Neural cell (in vitro differentiated cells): ENCODE data around the gene OTUD4. TPM values are rescaled to one million over a fixed set of nuclear protein-coding genes. Genes with fewer than 3 reads are reported as not detected.

Experiments
- H2AFZ ChIP-seq: fragments of 200-600, 300-800 bp; sonication (generic), shearing (Covaris generic); 2 replicates; pipeline ENCODE4 v1.6.0; 2014; ENCODE audit warnings: low read depth, mild to moderate bottlenecking, antibody characterized with exemption, low read length, moderate library complexity
- H3F3A ChIP-seq: fragments of 200-600 bp; shearing (Covaris generic); 2 replicates; pipeline ENCODE4 v1.6.1; 2016; ENCODE audit warnings: mild to moderate bottlenecking, moderate library complexity, mixed read lengths, antibody characterized with exemption, low read length; ENCODE audit not compliant: insufficient read depth, poor library complexity, severe bottlenecking
- H3K27ac ChIP-seq: fragments of 200-600, 300-800 bp; sonication (generic), shearing (Covaris generic); 2 replicates; pipeline ENCODE4 v1.5.1; 2014; ENCODE audit warnings: mild to moderate bottlenecking, low read length, moderate library complexity
- H3K27me3 ChIP-seq: fragments of 300-800, 200-600 bp; sonication (generic), shearing (Covaris generic); 2 replicates; pipeline ENCODE4 v1.6.0; 2014; ENCODE audit warnings: mild to moderate bottlenecking, low read depth, low read length, moderate library complexity; ENCODE audit not compliant: insufficient read depth
- H3K36me3 ChIP-seq: fragments of 300-800, 200-600 bp; sonication (generic), shearing (Covaris generic); 2 replicates; pipeline ENCODE4 v1.5.1; 2014; ENCODE audit warnings: mild to moderate bottlenecking, antibody characterized with exemption, low read length, moderate library complexity; ENCODE audit not compliant: insufficient read depth
- H3K4me2 ChIP-seq: fragments of 300-800, 200-600 bp; sonication (generic), shearing (Covaris generic); 2 replicates; pipeline ENCODE4 v1.6.0; 2014; ENCODE audit warnings: mild to moderate bottlenecking, low read length
- H3K4me3 ChIP-seq: fragments of 300-800, 200-600 bp; sonication (generic), shearing (Covaris generic); 2 replicates; pipeline ENCODE4 v1.5.1; 2014; ENCODE audit warnings: mild to moderate bottlenecking, low read length, moderate library complexity
- H3K79me2 ChIP-seq: fragments of 200-600 bp; shearing (Covaris generic); replicated peaks from 2 replicates; pipeline ENCODE4 v1.6.0; 2014; ENCODE audit warnings: mild to moderate bottlenecking, low read length, moderate library complexity; ENCODE audit not compliant: insufficient read depth
- H3K9ac ChIP-seq: fragments of 300-800, 200-600 bp; sonication (generic), shearing (Covaris generic); 2 replicates; pipeline ENCODE4 v1.6.1; 2016; ENCODE audit warnings: mild to moderate bottlenecking, low read length, mixed read lengths
- H3K9me2 ChIP-seq: fragments of 200-600 bp; shearing (Covaris generic); 2 replicates; pipeline ENCODE4 v1.6.1; 2016; ENCODE audit warnings: mild to moderate bottlenecking, low read length, mixed read lengths; ENCODE audit not compliant: insufficient read depth
- H3K9me3 ChIP-seq: fragments of 200-600, 300-800 bp; sonication (generic), shearing (Covaris generic); 2 replicates; pipeline ENCODE4 v1.6.1; 2016; ENCODE audit warnings: mild to moderate bottlenecking, mixed run types, low read length, moderate library complexity, mixed read lengths
- H4K20me1 ChIP-seq: fragments of 200-600 bp; shearing (Covaris generic); 2 replicates; pipeline ENCODE4 v1.6.1; 2016; ENCODE audit warnings: mild to moderate bottlenecking, mixed run types; ENCODE audit not compliant: insufficient read depth
- EP300 ChIP-seq: fragments of 450-650 bp; conservative IDR thresholded peaks from 2 replicates; pipeline ENCODE4 v1.6.1; 2014; ENCODE audit warnings: antibody characterized with exemption, mild to moderate bottlenecking, moderate library complexity; ENCODE audit not compliant: poor library complexity, severe bottlenecking
- EZH2 ChIP-seq: fragments of 200-600, 300-800 bp; shearing (Covaris generic), sonication (generic); IDR thresholded peaks from 2 replicates; pipeline ENCODE4 v1.6.1; 2014; ENCODE audit warnings: antibody characterized with exemption, low read length, borderline replicate concordance, mild to moderate bottlenecking; ENCODE audit not compliant: insufficient read depth, poor library complexity, severe bottlenecking
- MXI1 ChIP-seq: fragments of 450-650 bp; conservative IDR thresholded peaks from 2 replicates; pipeline ENCODE4 v1.6.1; 2014; ENCODE audit warnings: antibody characterized with exemption, mild to moderate bottlenecking; ENCODE audit not compliant: poor library complexity, severe bottlenecking
- POLR2AphosphoS5 ChIP-seq: IDR thresholded peaks from 2 replicates; pipeline ENCODE4 v1.6.1; 2012
- RAD21 ChIP-seq: fragments of 450-650 bp; conservative IDR thresholded peaks from 2 replicates; pipeline ENCODE4 v1.6.1; 2014; ENCODE audit warnings: antibody characterized with exemption, mild to moderate bottlenecking, moderate library complexity
- SMC3 ChIP-seq: fragments of 450-650 bp; conservative IDR thresholded peaks from 2 replicates; pipeline ENCODE4 v1.6.1; 2014; ENCODE audit warnings: antibody characterized with exemption, mild to moderate bottlenecking, moderate library complexity; ENCODE audit not compliant: poor library complexity
- TAF1 ChIP-seq: IDR thresholded peaks from 2 replicates; pipeline ENCODE4 v1.6.1; 2012; ENCODE audit warnings: low read depth
- polyA plus RNA-seq: library from polyadenylated mRNA; depleted of rRNA; stranded (reverse); fragments of >200 nt; gene quantifications from 2 replicates; pipeline ENCODE4 v1.2.3, GENCODE V29; 2014
- TF ChIP-seq, protein P1 (sequence below): IDR thresholded peaks from 2 replicates; pipeline ENCODE4 v1.6.1; 2012; ENCODE audit warnings: borderline replicate concordance
- TF ChIP-seq, protein P2 (sequence below): fragments of 450-650 bp; IDR thresholded peaks from 2 replicates; pipeline ENCODE4 v1.5.1; 2014; ENCODE audit warnings: antibody characterized with exemption, mild to moderate bottlenecking, moderate library complexity; ENCODE audit not compliant: poor library complexity, severe bottlenecking

OTUD4 gene
- polyA plus RNA-seq, 1 donor from 2014 or later, result 15.1 TPM

DNA sequence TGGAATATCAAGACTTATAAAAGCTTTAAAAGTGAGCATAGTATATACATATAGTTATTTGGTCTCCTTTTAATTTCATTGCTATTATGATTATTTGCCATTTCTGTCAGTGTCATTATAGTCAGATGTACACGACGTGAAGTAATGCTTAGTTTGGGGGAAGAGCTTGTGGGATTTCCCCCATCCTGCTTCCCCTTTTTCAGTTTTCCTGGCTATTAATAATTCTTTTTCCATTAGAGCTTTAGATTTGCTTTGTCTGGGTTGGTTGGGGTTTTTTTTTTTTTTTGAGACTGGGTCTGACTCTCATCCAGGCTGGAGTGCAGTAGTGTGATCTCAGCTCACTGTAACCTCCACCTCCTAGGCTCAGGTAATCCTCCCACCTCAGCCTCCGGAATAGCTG lies 76.9 kb downstream of the OTUD4 start:
- Histone ChIP-seq H2AFZ (no peak overlapping the region), H3K27me3 (no peaks in the 10 kb centered on the region), H4K20me1 (no peaks in the 10 kb centered on the region), H3K9me2 (no peaks in the 10 kb centered on the region), H3K79me2 (peaks cover 50% of the 10 kb centered on the region), H3K9me3 (no peaks in the 10 kb centered on the region), H3K4me2 (no peak overlapping the region), H3K36me3 (peaks cover 4% of the 10 kb centered on the region), H3K27ac (no peak overlapping the region), H3K9ac (no peak overlapping the region), H3F3A (no peaks in the 10 kb centered on the region), H3K4me3 (no peak overlapping the region)
- TF ChIP-seq, protein P1, sequence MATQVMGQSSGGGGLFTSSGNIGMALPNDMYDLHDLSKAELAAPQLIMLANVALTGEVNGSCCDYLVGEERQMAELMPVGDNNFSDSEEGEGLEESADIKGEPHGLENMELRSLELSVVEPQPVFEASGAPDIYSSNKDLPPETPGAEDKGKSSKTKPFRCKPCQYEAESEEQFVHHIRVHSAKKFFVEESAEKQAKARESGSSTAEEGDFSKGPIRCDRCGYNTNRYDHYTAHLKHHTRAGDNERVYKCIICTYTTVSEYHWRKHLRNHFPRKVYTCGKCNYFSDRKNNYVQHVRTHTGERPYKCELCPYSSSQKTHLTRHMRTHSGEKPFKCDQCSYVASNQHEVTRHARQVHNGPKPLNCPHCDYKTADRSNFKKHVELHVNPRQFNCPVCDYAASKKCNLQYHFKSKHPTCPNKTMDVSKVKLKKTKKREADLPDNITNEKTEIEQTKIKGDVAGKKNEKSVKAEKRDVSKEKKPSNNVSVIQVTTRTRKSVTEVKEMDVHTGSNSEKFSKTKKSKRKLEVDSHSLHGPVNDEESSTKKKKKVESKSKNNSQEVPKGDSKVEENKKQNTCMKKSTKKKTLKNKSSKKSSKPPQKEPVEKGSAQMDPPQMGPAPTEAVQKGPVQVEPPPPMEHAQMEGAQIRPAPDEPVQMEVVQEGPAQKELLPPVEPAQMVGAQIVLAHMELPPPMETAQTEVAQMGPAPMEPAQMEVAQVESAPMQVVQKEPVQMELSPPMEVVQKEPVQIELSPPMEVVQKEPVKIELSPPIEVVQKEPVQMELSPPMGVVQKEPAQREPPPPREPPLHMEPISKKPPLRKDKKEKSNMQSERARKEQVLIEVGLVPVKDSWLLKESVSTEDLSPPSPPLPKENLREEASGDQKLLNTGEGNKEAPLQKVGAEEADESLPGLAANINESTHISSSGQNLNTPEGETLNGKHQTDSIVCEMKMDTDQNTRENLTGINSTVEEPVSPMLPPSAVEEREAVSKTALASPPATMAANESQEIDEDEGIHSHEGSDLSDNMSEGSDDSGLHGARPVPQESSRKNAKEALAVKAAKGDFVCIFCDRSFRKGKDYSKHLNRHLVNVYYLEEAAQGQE, result no peak
- TF ChIP-seq MXI1 (no peak), SMC3 (no peak), POLR2AphosphoS5 (no peak), EZH2 (no peak), TAF1 (no peak), EP300 (no peak), RAD21 (no peak)
- TF ChIP-seq, protein P2, sequence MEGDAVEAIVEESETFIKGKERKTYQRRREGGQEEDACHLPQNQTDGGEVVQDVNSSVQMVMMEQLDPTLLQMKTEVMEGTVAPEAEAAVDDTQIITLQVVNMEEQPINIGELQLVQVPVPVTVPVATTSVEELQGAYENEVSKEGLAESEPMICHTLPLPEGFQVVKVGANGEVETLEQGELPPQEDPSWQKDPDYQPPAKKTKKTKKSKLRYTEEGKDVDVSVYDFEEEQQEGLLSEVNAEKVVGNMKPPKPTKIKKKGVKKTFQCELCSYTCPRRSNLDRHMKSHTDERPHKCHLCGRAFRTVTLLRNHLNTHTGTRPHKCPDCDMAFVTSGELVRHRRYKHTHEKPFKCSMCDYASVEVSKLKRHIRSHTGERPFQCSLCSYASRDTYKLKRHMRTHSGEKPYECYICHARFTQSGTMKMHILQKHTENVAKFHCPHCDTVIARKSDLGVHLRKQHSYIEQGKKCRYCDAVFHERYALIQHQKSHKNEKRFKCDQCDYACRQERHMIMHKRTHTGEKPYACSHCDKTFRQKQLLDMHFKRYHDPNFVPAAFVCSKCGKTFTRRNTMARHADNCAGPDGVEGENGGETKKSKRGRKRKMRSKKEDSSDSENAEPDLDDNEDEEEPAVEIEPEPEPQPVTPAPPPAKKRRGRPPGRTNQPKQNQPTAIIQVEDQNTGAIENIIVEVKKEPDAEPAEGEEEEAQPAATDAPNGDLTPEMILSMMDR, result no peak

DNA sequence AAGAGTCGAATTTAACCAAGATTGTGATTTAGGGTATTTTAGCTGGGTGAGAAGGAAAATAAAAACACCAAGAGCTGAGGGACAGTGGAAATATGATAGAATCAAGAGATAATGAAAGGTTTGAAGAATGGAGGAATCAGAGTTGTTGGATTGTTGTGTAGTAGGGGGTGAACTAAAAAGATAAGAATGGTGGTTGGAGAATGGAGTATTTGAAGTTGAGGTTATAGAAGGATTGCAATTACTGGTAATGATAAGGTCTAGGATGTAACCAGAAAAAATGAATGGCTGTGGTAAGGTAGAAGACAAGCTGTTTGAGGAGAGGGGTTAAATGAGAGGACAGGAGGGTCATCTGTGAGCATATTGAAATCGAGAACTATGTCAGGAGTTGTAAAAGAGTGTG lies 77.8 kb downstream of the OTUD4 start:
- H3K27ac ChIP-seq, result no peak overlapping the region
- no peak overlapping the region for H3K4me2 ChIP-seq
- H3K36me3 ChIP-seq, result no peaks in the 10 kb centered on the region
- H3K9ac ChIP-seq, result no peak overlapping the region
- no peak overlapping the region for H2AFZ ChIP-seq
- H4K20me1 ChIP-seq, result no peaks in the 10 kb centered on the region
- peaks cover 51% of the 10 kb centered on the region for H3K79me2 ChIP-seq
- H3K9me2 ChIP-seq, result no peaks in the 10 kb centered on the region
- H3K4me3 ChIP-seq, result no peak overlapping the region
- H3K9me3 ChIP-seq, result no peaks in the 10 kb centered on the region
- peaks cover 3% of the 10 kb centered on the region for H3F3A ChIP-seq
- no peaks in the 10 kb centered on the region for H3K27me3 ChIP-seq
- TF ChIP-seq RAD21, result no peak
- TF ChIP-seq EZH2, result no peak
- TF ChIP-seq SMC3, result no peak
- TF ChIP-seq MXI1, result no peak
- TF ChIP-seq, protein P1, result no peak
- TF ChIP-seq TAF1, result no peak
- no peak for TF ChIP-seq EP300
- TF ChIP-seq, protein P2, result no peak
- no peak for TF ChIP-seq POLR2AphosphoS5
